CD4-positive, alpha-beta T cell treated with Interleukin-15 for 1 hour (primary cell): ENCODE results near the gene EPN1.

Experiments used
- DNase-seq: peaks from one replicate; pipeline ENCODE4 v3.0.0-alpha.2; 2020

Gene EPN1

GRCh38 chr19:55661826-55662225 is 13.2 kb upstream of the EPN1 start:
- DNase-seq, result no peak

GRCh38 chr19:55663846-55664536 is 11.0 kb upstream of the EPN1 start:
- no peak for DNase-seq

- no peak for DNase-seq
These were observed 8.6 kb upstream of the EPN1 start for GRCh38 chr19:55666343-55667005.

GRCh38 chr19:55667006-55667381 is 8.0 kb upstream of the EPN1 start:
- DNase-seq, result no peak

GRCh38 chr19:55667511-55667910 is 7.5 kb upstream of the EPN1 start:
- no peak for DNase-seq

- no peak for DNase-seq
These were observed 7.1 kb upstream of the EPN1 start for GRCh38 chr19:55667958-55668357.

GRCh38 chr19:55668603-55669348 is 6.2 kb upstream of the EPN1 start:
- no peak for DNase-seq

- DNase-seq, result no peak
These were observed 5.4 kb upstream of the EPN1 start for GRCh38 chr19:55669418-55670279.

- DNase-seq, result no peak
These were observed 4.6 kb upstream of the EPN1 start for GRCh38 chr19:55670280-55671053.

- no peak for DNase-seq
These were observed 4.0 kb upstream of the EPN1 start for GRCh38 chr19:55671054-55671378.

- no peak for DNase-seq
These were observed 2.6 kb upstream of the EPN1 start for GRCh38 chr19:55672418-55672817.

GRCh38 chr19:55673465-55673864 is 1.6 kb upstream of the EPN1 start:
- no peak for DNase-seq

GRCh38 chr19:55673889-55674288 is 1.1 kb upstream of the EPN1 start:
- no peak for DNase-seq

GRCh38 chr19:55674459-55674840 is 576 bp upstream of the EPN1 start:
- DNase-seq, result no peak

GRCh38 chr19:55675661-55676354 is 782 bp downstream of the EPN1 start:
- no peak for DNase-seq

- no peak for DNase-seq
These were observed 1.4 kb downstream of the EPN1 start for GRCh38 chr19:55676383-55676782.

GRCh38 chr19:55676889-55677505 is 2.0 kb downstream of the EPN1 start:
- DNase-seq, result no peak

GRCh38 chr19:55677572-55678028 is 2.6 kb downstream of the EPN1 start:
- DNase-seq, result no peak

GRCh38 chr19:55678121-55678671 is 3.2 kb downstream of the EPN1 start:
- peak; percentile 84 for DNase-seq

GRCh38 chr19:55679343-55680257 is 4.6 kb downstream of the EPN1 start:
- no peak for DNase-seq
